Head of caudate nucleus (tissue), 42 donors: ENCODE results near the gene CSAD.
A peak's percentile ranks its signal among the peaks of the same experiment; 100 is the strongest.
"Not testable (repeated sequence)": the region's sequence is repeated elsewhere in the genome, so short reads cannot be mapped to it uniquely, and the experiment has no call there.

Experiments
- DNase-seq, 42 donors: peaks; one replicate each; pipeline versions ENCODE4 v3.0.0 to v3.0.0-alpha.2; 2020 to 2021; ENCODE audit warnings: mixed read lengths in 7 of 42
- intact Hi-C: fragments of 100-400 bp; cut with DNase I; formaldehyde crosslinking; loops from one replicate; pipeline ENCODE4 v1.15.0; 2022

Gene CSAD

GRCh38 chr12:53127169-53127568 is 53.6 kb downstream of the CSAD start:
- intact Hi-C loops: no loop called here
- no peak for DNase-seq

- intact Hi-C loops: no loop called here
- DNase-seq: peak in 1 of 42 donors; percentile 14
Observed at GRCh38 chr12:53124352-53124723, 56.4 kb downstream of the CSAD start.

- intact Hi-C loops: no loop called here
- peak in 1 of 42 donors; percentile 34 for DNase-seq
Observed at GRCh38 chr12:53123578-53124351, 57.0 kb downstream of the CSAD start.

GRCh38 chr12:53122961-53123468 is 57.7 kb downstream of the CSAD start:
- DNase-seq: peak in 9 of 42 donors; percentile 10 to 61 (median 40)
- intact Hi-C loops: no loop called here

- intact Hi-C loops: no loop called here
- peak in 1 of 42 donors; percentile 27 for DNase-seq
Observed at GRCh38 chr12:53120685-53121525, 59.8 kb downstream of the CSAD start.

- peak in 1 of 42 donors; percentile 8 for DNase-seq
- intact Hi-C loops: no loop called here
Observed at GRCh38 chr12:53118751-53119300, 61.9 kb downstream of the CSAD start.

GRCh38 chr12:53115891-53116648 is 64.7 kb downstream of the CSAD start:
- intact Hi-C loops: no loop called here
- DNase-seq: peak in 1 of 42 donors; percentile 17

- intact Hi-C loops: no loop called here
- DNase-seq: no peak
Observed at GRCh38 chr12:53115112-53115890, 65.4 kb downstream of the CSAD start.

- DNase-seq: peak in 1 of 42 donors; percentile 28
- intact Hi-C loops: no loop called here
Observed at GRCh38 chr12:53113951-53114350, 66.8 kb downstream of the CSAD start.

- peak in 2 of 42 donors; percentile 14 to 28 for DNase-seq
- intact Hi-C loops: no loop called here
Observed at GRCh38 chr12:53113136-53113705, 67.5 kb downstream of the CSAD start.

GRCh38 chr12:53112431-53112830 is 68.3 kb downstream of the CSAD start:
- intact Hi-C loops, DNase-seq: not testable (repeated sequence)
